NCI-H69 (cell line): ENCODE results near the gene NCAPD3.
A peak's percentile ranks its signal among the peaks of the same experiment; 100 is the strongest.

Source experiments
- DNase-seq: peaks from one replicate; lab custom pipeline; 2025; lab: John Stamatoyannopoulos, UW

Gene NCAPD3

GRCh38 chr11:134158023-134158422 is 65.7 kb downstream of the NCAPD3 start:
- no peak for DNase-seq

- no peak for DNase-seq
These were observed 66.3 kb downstream of the NCAPD3 start for GRCh38 chr11:134157451-134157850.

DNA sequence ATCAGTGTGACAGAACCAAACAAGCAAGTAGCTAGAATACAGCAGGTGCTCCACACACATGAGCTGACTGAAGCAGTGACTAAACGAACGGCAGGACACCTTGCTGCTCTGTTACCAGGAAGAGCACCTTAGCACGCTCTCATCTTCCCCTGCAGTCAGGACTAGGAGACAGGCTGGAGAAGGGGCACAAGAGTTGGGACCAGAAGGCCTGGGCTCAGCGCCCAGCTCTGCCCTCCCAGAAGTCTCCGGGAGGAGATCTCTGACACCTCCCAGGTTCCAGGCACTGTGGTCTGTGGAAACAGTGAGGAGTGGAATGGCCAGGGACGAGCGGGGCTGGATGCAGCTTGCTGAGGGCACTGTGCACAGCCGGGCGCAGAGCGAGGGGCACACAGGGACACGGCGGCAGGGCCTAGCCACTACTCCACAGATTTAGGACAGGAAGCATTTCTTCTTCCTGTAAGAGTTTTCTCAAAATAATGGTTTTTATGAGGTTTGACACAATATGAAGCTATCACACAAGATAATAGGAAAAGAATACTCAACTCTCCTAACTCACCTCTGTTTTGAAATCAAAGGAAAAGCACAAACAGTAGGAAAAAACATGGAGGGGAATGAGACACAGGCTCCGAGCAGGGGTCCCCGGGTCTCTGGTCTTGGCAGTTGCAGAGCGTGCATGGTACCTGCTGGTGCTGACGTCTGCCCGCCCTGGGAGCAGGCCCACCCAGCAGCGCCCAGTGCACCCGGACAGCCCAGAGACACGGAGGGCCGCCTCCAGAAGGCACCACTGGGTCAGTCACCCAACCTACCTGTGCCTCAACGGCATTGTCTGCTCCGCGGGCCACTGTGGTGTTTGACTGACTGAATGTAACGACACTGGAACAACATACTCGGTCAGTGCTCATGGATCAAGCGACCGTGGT is 67.6 kb downstream of the NCAPD3 start:
- DNase-seq = no peak

DNA sequence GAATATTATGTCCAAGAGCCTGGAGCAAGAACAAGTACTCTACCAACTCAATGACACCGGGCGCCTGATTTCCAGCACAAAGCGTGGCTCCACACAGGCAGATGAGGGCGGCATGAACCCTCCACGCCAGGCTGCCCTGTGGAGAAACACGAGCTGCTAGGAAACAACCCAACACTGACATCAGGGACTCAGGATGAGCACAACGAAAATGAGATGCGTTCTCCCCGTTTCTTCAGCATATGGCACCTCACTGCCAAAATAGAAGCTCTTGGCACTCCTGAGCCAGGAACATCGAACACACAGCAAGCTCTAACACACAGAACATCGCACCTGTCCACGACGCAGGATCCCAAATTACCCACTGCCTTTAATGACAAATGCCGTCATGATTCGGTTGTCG is 68.3 kb downstream of the NCAPD3 start:
- DNase-seq = no peak

DNA sequence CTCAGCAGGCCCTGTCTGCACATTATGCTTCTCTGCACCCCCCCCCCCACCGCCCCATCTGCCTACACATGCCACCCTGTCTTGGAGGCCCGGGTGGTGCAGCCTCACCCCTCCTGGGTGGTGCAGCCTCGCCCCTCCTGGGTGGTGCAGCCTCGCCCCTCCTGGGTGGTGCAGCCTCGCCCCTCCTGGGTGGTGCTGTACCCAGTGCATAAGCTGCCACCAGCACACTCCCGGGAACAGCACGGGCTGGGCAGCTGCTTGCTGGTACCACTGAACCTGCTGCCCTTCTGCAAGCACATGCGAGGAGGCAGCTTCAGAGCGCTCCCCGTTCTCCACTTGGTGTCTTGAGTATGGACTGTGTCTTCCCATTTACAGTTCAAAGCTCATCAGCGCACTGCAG is 69.3 kb downstream of the NCAPD3 start:
- no peak for DNase-seq

DNA sequence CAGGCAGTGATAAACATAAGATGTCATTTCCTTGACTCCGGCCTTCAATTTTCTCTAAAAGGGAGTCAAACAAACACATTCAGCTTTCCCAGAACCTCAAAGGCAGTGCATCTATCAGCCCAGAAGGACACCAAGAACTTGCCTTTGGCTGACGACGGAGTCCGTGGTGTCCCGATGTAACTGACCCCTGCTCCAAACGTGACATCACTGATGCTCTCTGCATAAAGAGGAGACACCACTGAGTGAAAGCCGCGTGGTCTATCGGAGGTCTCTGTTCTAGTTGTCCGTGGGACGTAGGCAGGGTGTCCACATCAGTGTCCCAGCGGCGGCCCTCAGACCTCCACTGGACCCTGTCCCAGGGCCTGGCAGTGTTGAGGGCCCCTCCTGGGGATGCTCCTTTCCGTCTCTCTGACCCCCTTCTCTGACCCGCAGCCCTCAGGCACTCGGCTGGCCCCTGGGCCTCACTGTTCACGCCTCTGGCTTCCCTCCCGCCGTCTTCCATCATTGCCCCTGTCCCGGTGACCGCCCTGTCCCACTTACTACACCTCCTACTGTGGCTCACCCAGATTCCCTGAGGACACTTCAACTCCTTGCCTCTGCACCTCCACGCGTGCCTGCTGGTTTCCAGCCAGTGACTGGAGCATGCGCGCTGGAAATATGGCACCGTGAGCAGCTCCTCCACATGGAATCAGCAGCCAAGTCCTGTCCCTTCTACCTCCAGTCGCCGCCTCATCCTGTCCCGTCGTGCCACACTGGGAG is 70.4 kb downstream of the NCAPD3 start:
- no peak for DNase-seq

DNA sequence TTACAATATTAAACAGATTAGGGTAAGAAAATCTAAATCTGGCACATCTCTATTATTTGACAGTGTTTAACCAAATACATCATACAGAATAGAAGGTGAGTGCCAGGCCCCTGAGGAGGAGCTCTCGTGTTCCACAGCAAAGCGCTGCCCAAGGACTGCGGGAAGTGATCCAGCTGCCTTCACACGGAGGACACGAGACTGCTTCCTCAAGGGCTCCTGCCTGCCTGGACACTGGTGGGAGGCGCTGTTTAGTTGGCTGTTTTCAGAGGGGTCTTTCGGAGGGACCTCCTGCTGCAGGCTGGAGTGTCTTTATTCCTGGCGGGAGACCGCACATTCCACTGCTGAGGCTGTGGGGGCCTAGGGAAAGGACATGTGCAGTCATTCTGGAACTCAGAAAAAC is 71.1 kb downstream of the NCAPD3 start:
- DNase-seq = no peak

DNA sequence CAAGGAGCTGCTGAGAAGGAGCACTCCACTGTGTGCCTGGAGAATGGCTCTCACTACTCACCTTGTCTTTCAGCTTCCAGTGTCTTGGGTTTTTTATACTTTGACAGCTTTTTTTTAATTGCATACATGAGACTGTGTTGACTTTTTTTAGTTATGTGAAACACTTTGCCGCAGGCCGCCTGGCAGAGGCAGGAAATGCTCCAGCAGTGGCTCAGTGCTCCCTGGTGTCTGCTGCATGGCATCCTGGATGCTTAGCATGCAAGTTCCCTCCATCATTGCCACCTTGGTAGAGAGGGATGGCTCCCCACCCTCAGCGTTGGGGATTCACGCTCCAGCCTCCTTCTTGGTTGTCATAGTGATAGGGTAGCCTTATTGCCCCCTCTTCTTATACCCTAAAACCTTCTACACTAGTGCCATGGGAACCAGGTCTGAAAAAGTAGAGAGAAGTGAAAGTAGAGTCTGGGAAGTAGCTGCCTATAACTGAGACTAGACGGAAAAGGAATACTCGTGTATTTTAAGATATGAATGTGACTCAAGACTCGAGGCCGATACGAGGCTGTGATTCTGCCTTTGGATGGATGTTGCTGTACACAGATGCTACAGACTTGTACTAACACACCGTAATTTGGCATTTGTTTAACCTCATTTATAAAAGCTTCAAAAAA is 72.6 kb downstream of the NCAPD3 start:
- DNase-seq = no peak

- DNase-seq = no peak
These were observed 73.4 kb downstream of the NCAPD3 start for GRCh38 chr11:134150195-134150903.

DNA sequence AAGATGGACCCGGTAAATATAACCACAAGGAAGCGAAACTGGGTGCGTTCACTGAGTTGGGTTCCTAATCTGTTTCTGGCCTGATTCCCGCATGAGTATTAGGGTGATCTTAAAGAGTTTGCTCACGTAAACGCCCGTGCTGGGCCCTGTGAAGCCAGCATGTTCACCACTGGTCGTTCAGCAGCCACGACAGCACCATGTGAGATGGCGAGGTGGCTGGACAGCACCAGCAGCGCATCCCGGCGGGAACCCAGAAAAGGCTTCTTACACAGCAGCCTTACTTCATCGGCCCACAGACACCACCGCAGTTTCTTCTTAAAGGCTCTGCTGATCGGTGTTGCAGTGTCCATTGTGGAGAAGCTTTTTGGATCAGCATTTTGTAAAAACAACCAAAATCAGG is 74.4 kb downstream of the NCAPD3 start:
- no peak for DNase-seq

DNA sequence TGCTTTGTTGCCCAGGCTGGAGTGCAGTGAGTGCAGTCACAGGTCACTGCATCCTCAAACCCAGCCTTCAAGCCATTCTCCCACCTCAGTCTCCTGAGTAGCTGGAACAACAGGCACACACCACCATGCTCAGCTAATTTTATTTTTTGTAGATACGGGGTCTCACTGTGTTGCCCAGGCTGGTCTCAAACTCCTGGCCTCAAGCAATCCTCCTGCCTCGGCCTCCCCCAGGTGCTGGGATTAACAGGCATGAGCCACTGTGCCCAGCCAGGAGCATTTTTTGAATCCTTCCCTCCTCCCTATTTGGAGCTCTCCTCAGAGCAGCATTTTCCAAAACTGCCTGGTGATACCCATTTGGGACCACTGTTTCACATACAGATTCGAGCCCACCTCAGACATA is 77.2 kb downstream of the NCAPD3 start:
- DNase-seq = no peak

DNA sequence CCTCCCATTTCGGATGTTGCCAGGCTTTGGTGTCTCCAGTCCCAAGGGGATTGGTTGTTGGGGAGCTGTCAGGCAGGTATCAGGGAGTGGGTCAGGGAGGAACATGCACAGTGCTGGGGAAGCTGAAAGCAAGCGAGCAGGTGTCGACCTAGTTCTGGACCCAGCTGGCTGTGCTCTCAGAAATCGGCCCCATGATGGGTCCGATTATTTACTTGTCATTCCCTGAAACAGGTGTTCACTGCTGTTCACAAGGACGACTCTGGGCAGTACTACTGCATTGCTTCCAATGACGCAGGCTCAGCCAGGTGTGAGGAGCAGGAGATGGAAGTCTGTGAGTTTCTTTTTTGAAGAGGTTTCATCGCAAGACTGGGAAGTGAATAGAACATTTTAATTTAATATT is 78.1 kb downstream of the NCAPD3 start:
- peak; percentile 13 for DNase-seq

GRCh38 chr11:134144744-134145143 is 79.0 kb downstream of the NCAPD3 start:
- DNase-seq = no peak

- DNase-seq = no peak
These were observed 80.0 kb downstream of the NCAPD3 start for GRCh38 chr11:134143801-134144200.

DNA sequence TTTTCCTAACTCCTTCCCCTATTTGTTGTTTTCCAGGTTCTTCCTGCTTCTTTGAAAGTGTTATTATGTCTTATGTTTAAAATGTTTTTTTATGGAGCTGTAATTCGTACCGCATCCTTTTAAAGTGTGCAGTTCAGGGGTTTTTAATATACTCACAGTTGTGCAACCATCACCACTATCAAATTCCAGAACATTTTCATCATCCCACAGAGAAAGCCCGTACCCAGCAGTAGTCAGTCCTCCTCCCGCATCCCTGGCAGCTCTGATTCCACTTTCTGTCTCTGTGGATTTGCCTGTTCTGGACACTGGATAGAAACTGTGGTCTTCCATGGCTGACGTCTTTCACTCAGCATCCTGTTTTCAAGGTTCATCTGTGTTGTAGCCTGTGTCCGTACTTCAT is 81.2 kb downstream of the NCAPD3 start:
- DNase-seq = no peak

GRCh38 chr11:134140961-134141490 is 82.7 kb downstream of the NCAPD3 start:
- DNase-seq = no peak

GRCh38 chr11:134139873-134140331 is 83.9 kb downstream of the NCAPD3 start:
- peak; percentile 73 for DNase-seq

GRCh38 chr11:134139303-134139872 is 84.4 kb downstream of the NCAPD3 start:
- DNase-seq = no peak

DNA sequence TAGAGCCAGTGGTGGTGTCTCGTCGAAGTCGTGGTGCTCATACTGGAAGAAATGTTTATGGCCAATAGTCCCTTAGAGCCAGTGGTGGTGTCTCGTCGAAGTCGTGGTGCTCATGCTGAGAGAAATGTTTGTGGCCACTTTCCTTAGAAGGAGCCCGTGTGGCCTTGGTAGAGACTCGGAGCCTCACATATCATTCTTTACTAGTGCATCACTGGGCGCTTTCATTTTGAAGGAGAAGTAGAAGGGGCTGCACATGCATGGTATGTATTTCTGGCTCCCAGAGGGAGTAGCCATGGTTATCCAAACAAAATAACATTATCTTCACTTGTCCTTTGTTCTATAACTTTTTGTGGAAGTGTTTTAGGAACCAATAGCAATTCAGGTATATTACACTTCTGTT is 85.4 kb downstream of the NCAPD3 start:
- DNase-seq = no peak

DNA sequence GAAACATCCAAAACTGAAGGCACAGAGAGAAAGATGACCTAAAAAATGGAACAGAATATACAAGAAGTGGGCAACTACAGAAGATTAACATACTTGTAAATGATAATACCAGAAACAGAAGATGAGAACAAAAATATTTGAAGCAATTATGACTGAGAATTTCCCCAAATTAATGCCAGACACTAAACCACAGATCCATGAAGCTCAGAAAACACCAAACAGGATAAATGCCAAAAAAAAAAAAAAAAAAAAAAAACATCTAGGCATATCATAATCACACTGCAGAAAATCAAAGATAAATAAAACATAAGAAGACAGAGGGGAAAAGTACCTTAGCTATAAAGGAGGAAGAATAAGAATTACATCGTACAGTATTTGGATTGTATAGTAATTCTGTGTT is 89.6 kb downstream of the NCAPD3 start:
- DNase-seq = no peak

GRCh38 chr11:134132808-134133207 is 91.0 kb downstream of the NCAPD3 start:
- DNase-seq = no peak
